ENCODE results near the gene RNF187. TPM values are rescaled to one million over a fixed set of nuclear protein-coding genes. Genes with fewer than 3 reads are reported as not detected.

RNF187 gene
- total and polyA plus RNA-seq, 2 of the 4 experiments (the other 2 are of a cell fraction), result 14.0 to 55.4 TPM

- no peaks in the 10 kb centered on the region for H3K36me3 ChIP-seq (ENCODE audit: control insufficient read depth, insufficient read depth, low read length)
- H3K56ac ChIP-seq (ENCODE audit: extremely low read depth, insufficient read depth, low read length), result no peak overlapping the region
- peak overlapping the region; percentile 71 for H3K4me2 ChIP-seq (ENCODE audit: low read depth, low read length)
- peak overlapping the region; percentile 33 for H2AK9ac ChIP-seq (replicated peaks; ENCODE audit: low read depth, low read length, poor library complexity)
- no peak overlapping the region for H4K91ac ChIP-seq (ENCODE audit: insufficient read depth, low read depth, low read length)
- no peak overlapping the region for H3K14ac ChIP-seq (replicated peaks; ENCODE audit: low read depth, low read length)
- DNase-seq, result peak; percentile 86
- H2AK5ac ChIP-seq (ENCODE audit: low read depth, low read length), result no peak overlapping the region
- H2BK15ac ChIP-seq (ENCODE audit: low read depth, low read length), result no peak overlapping the region
- ATAC-seq (ENCODE audit: low read depth), result peak; percentile 98
- H3K27me3 ChIP-seq (ENCODE audit: control insufficient read depth, insufficient read depth, low read length), result peaks cover 3% of the 10 kb centered on the region; the same call in 1 of the 2 replicates
- no peak overlapping the region for H3K9ac ChIP-seq (ENCODE audit: low read depth, low read length)
- POLR2A ChIA-PET (ENCODE audit: unreplicated experiment), result no interaction called here
- in situ Hi-C loops (cut with MboI; ENCODE audit: low sequenced_read_pairs) (loop anchor here (10.0 kb wide), 1 partner anchor 366 kb away; no protein-coding TSS in a partner anchor), dilution Hi-C loops (cut with HindIII; ENCODE audit: low sequenced_read_pairs, unreplicated experiment) (no loop called here), intact Hi-C loops (cut with micrococcal nuclease) (loop anchor here (5.0 kb wide), 1 partner anchor 369 kb away; no protein-coding TSS in a partner anchor)
- H3K23ac ChIP-seq (ENCODE audit: low read depth, low read length), result no peak overlapping the region
- H4K8ac ChIP-seq (ENCODE audit: low read depth in 2 of 2, low read length in 2 of 2), result peak overlapping the region in 1 of 2 experiments; percentile 22; a peak in 1 of 4 replicates
- no peak overlapping the region for H3K27ac ChIP-seq (ENCODE audit: insufficient read depth, low read length)
- no peak overlapping the region for H3K18ac ChIP-seq (ENCODE audit: low read depth, low read length)
- H2BK120ac ChIP-seq (ENCODE audit: low read depth, low read length), result no peak overlapping the region
- no peak overlapping the region for H2BK20ac ChIP-seq (ENCODE audit: low read depth, low read length)
- 0 out of 2 replicates have a peak, but pooled peaks cover 5% of the 10 kb centered on the region for H3K9me1 ChIP-seq (ENCODE audit: insufficient read depth, low read length)
- CTCF ChIA-PET, result interaction anchor here (0.6 to 1.1 kb wide), 4 partner anchors 11 to 483 kb away, joined by 3 read pairs; a partner anchor contains a TSS
- no peak overlapping the region for H2BK5ac ChIP-seq (ENCODE audit: low read depth, low read length, poor library complexity, severe bottlenecking)
- no TSS peak for BruUV-seq (replicated peaks)
- H4K20me1 ChIP-seq (ENCODE audit: insufficient read depth, low read length), result no peaks in the 10 kb centered on the region
- no peak overlapping the region for H4K5ac ChIP-seq (ENCODE audit: low read depth, low read length)
- 67% methylated on average over 4 of the region's 23 CpGs; no CpG with 5 or more reads in 1 of the 2 experiments for WGBS, 2 experiments (ENCODE audit: extremely low coverage in 2 of 2, insufficient read length in 1 of 2)
- H3K79me1 ChIP-seq (ENCODE audit: low read depth in 1 of 2, low read length in 2 of 2), result no peaks in the 10 kb centered on the region
- no peak overlapping the region for H3K4me3 ChIP-seq (ENCODE audit: insufficient read depth, low read depth, low read length)
- peak overlapping the region; percentile 79 for H2AFZ ChIP-seq (replicated peaks; ENCODE audit: low read length, poor library complexity)
- no peaks in the 10 kb centered on the region for H3K4me1 ChIP-seq (ENCODE audit: control insufficient read depth, insufficient read depth, low read length)
- no peaks in the 10 kb centered on the region for H3K9me3 ChIP-seq (ENCODE audit: control insufficient read depth, insufficient read depth, low read length)
- H3K4ac ChIP-seq (ENCODE audit: low read depth, low read length), result no peak overlapping the region
- TF ChIP-seq SMC3 (IDR thresholded peaks at IDR 0.05; ENCODE audit: low read depth, low read length) (peak; percentile 54), MXI1 (IDR thresholded peaks at IDR 0.05; ENCODE audit: borderline replicate concordance, low read depth, low read length) (peak; percentile 52; the same call in 1 of the 2 replicates), CHD1 (IDR thresholded peaks at IDR 0.05; ENCODE audit: low read depth, low read length) (no peak), USF2 (IDR thresholded peaks at IDR 0.05; ENCODE audit: low read depth, low read length) (no peak), MAFK (IDR thresholded peaks at IDR 0.05; ENCODE audit: low read depth, low read length) (no peak), CTCF (conservative IDR thresholded peaks at IDR 0.05; ENCODE audit: low read depth, low read length) (peak; percentile 92), RFX5 (IDR thresholded peaks at IDR 0.05; ENCODE audit: low read depth, low read length) (no peak), ELK1 (IDR thresholded peaks at IDR 0.05; ENCODE audit: borderline replicate concordance, low read depth, low read length) (no peak), BHLHE40 (IDR thresholded peaks at IDR 0.05; ENCODE audit: low read depth, low read length) (peak; percentile 39; the same call in 1 of the 2 replicates), CEBPB (IDR thresholded peaks at IDR 0.05; ENCODE audit: low read depth, low read length) (peak; percentile 45; the same call in 1 of the 2 replicates), RAD21 (IDR thresholded peaks at IDR 0.05; ENCODE audit: low read length) (peak; percentile 77), MAZ (IDR thresholded peaks at IDR 0.05; ENCODE audit: borderline replicate concordance, low read depth, low read length) (0 out of 2 replicates have a peak, but pooled peaks have one; percentile 29)
These were observed 14.0 kb downstream of the RNF187 start for GRCh38 chr1:228500901-228501871.
